Upper lobe of left lung (tissue), 6 donors: ENCODE results near the gene PCGF3. TPM values are rescaled to one million over a fixed set of nuclear protein-coding genes. Genes with fewer than 3 reads are reported as not detected.
"Not testable (repeated sequence)": the region's sequence is repeated elsewhere in the genome, so short reads cannot be mapped to it uniquely, and the experiment has no call there.

Experiments
- ATAC-seq, 2 donors: fragments of 200-7000 bp; cut with Tn5 transposase; one replicate each; pipeline ENCODE4 v1.9.1; 2022; ENCODE audit warnings: mild to moderate bottlenecking in 2 of 2, moderate library complexity in 2 of 2; ENCODE audit not compliant: low FRiP score in 2 of 2
- DNase-seq, 2 donors: peaks; one replicate each; pipeline ENCODE4 v3.0.0-alpha.2; 2019 to 2020
- H3K27ac ChIP-seq, 4 donors: fragments of 200-600 bp; sonication (generic); one replicate each; pipeline ENCODE4 v1.5.1; 2016 to 2019
- H3K27me3 ChIP-seq, 4 donors: fragments of 200-600 bp; sonication (generic); one replicate each; pipeline ENCODE4 v1.5.1; 2017 to 2019
- H3K36me3 ChIP-seq, 4 donors: fragments of 200-600 bp; sonication (generic); one replicate each; pipeline ENCODE4 v1.5.1; 2016 to 2019
- H3K4me1 ChIP-seq, 4 donors: fragments of 200-600 bp; sonication (generic); one replicate each; pipeline ENCODE4 v1.5.1; 2018 to 2019
- H3K4me3 ChIP-seq, 4 donors: fragments of 200-600 bp; sonication (generic); one replicate each; pipeline ENCODE4 v1.5.1; 2017 to 2019; ENCODE audit warnings: mild to moderate bottlenecking in 2 of 4, moderate library complexity in 1 of 4
- H3K9me3 ChIP-seq, 4 donors: fragments of 200-600 bp; sonication (generic); one replicate each; pipeline ENCODE4 v1.5.1; 2018 to 2019
- CTCF ChIP-seq, 6 experiments: fragments of 450-650 bp in 4 of 6; fragments of 200-600 bp in 2 of 6; sonication (generic) in 2 of 6; IDR thresholded peaks; one replicate each; pipeline ENCODE4 v1.5.1; 2016 to 2019; ENCODE audit warnings: antibody characterized with exemption in 6 of 6
- EP300 ChIP-seq, 4 donors: sonication (generic); formaldehyde crosslinking; IDR thresholded peaks; one replicate each; pipeline ENCODE4 v1.5.1; 2017; ENCODE audit warnings: antibody characterized with exemption in 4 of 4, control low read depth in 2 of 4
- POLR2A ChIP-seq, 4 donors: fragments of 450-650 bp; IDR thresholded peaks; one replicate each; pipeline ENCODE4 v1.5.1; 2016 to 2017; ENCODE audit warnings: antibody characterized with exemption in 4 of 4, mild to moderate bottlenecking in 2 of 4
- POLR2AphosphoS5 ChIP-seq, 2 donors: sonication (generic); formaldehyde crosslinking; IDR thresholded peaks; one replicate each; pipeline ENCODE4 v1.5.1; 2017; ENCODE audit warnings: antibody characterized with exemption in 2 of 2
- WGBS, 2 donors: methylation state at CpG; one replicate each; pipeline ENCODE4 v1.1.5; 2017 to 2018; 5-methylcytosine and 5-hydroxymethylcytosine counted together
- total RNA-seq, 6 donors: library from RNA; depleted of rRNA in 4 of 6; stranded (reverse); fragments of >200 nt in 4 of 6; gene quantifications; one replicate each; pipeline versions ENCODE4 v1.1.0 to v1.2.1, GENCODE V29; 2016 to 2021
- donor health status: DM: no; HTN: no; CAD: no; lungs with moderate emphysema.
- donor health status: DM: no; HTN: yes; CAD: no; lungs with severe emphysema.

The PCGF3 gene
- total RNA-seq, 6 donors from 2014 or later, result 36.4 to 150 (median 41.0) TPM

DNA sequence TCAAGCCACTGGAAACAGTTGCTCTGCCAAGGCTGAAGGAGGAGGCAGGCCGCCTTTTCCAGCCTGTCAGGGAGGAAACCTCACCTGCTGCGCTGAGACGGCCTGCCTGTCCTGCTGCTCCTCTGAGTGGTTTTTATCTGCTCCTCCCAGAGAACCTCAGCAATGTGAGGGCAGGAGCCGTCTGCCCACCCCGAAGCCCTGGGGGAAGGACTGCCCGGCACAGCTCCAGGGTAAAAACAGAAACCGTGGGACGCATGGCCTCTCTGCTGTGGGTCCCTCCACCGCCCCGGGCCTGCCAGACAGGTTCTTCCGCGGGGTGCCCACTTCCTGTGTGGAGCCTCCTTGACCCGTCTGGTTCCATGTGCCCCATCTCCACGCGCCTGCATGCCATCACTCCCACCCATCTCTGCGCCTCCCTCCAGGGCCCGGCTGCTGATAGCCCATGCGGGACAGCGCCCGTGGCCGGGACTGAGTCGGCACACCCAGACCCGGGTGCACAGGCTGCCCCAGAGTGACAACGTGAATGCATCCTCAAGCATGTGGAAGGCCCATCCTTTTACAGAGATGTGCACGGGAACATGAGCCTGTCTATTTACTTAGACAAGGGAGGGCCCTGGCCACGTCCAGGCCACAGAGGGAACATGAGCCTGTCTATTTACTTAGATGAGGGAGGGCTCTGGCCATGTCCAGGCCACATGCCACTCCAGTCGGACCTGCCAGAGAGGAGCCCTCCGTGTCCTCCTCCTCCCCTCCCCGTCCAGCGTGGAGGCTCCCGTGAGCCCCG is 12.7 kb upstream of the PCGF3 start:
- H3K9me3 ChIP-seq, result no peaks in the 10 kb centered on the region
- H3K36me3 ChIP-seq, result no peaks in the 10 kb centered on the region
- TF ChIP-seq EP300 (IDR thresholded peaks at IDR 0.05), result no peak
- no peak for TF ChIP-seq POLR2A (IDR thresholded peaks at IDR 0.05)
- TF ChIP-seq CTCF (IDR thresholded peaks at IDR 0.05), result no peak
- no peak for TF ChIP-seq POLR2AphosphoS5 (IDR thresholded peaks at IDR 0.05)
- no peaks in the 10 kb centered on the region for H3K27me3 ChIP-seq
- peak in 1 of 2 donors; percentile 78 for DNase-seq
- H3K4me1 ChIP-seq, result peaks cover 17 to 24% (median 19%) of the 10 kb centered on the region in 4 donors
- no peak for ATAC-seq
- WGBS, 2 donors, result 70 to 89% methylated on average over 14 to 32 of the region's 32 CpGs
- no peak overlapping the region for H3K27ac ChIP-seq
- no peak overlapping the region for H3K4me3 ChIP-seq

GRCh38 chr4:694341-694940 is 11.2 kb upstream of the PCGF3 start:
- not testable (repeated sequence) for H3K27ac ChIP-seq, H3K27me3 ChIP-seq, DNase-seq, H3K36me3 ChIP-seq, ATAC-seq, H3K4me3 ChIP-seq, H3K9me3 ChIP-seq
- peaks cover 7 to 12% (median 9%) of the 10 kb centered on the region in 4 donors for H3K4me1 ChIP-seq
- WGBS, 2 donors, result 86 to 87% methylated on average over 12 of the region's 12 CpGs

DNA sequence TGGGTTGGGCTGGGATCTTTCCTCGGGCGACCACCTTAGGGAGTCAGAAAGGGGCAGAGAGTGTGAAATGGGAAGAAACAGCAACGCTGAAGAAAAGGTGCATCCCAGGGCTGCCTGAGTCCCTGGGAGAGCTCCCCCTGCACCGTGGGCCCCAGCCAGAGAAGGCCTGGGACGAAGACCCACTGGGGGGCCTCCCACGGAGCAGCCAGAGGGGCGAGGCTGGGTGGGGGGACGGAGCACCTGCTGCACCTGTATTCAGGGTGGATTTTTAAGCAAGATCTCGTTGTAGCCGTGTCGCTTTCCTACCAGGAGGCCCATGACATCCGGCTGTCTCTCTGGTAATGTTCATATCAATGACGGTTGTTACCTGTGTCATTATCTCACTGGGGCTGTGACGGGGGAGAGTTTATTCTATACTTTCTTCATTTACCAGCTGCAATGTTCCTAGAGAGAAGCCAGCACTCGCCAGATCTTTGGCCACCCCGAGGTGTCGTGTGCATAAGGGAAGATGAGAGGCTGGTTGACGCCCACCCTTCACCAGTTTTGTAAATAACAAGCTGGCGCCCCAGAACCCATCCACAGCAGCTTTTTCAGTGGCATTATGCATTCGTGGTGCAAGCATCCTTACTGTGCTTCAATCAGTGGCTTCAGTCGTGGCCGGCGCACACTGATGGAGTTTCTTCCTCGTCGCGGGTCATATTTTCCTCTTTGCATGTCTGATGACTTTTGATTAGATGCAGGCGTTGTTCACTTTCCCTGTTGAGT is 5.6 kb upstream of the PCGF3 start:
- Histone ChIP-seq H3K4me3 (no peak overlapping the region), H3K9me3 (no peaks in the 10 kb centered on the region), H3K27ac (peak overlapping the region; percentile 50 to 79 (median 64)), H3K36me3 (no peaks in the 10 kb centered on the region), H3K4me1 (peaks cover 5 to 16% (median 6%) of the 10 kb centered on the region in 4 donors), H3K27me3 (no peaks in the 10 kb centered on the region)
- DNase-seq (peak in 1 of 2 donors; percentile 56), ATAC-seq (no peak)
- WGBS, 2 donors, result 84 to 87% methylated on average over 26 to 27 of the region's 27 CpGs
- TF ChIP-seq CTCF (IDR thresholded peaks at IDR 0.05) (no peak), POLR2AphosphoS5 (IDR thresholded peaks at IDR 0.05) (no peak), POLR2A (IDR thresholded peaks at IDR 0.05) (no peak), EP300 (IDR thresholded peaks at IDR 0.05) (no peak)

- Histone ChIP-seq H3K4me1 (peaks cover 6 to 19% (median 6%) of the 10 kb centered on the region in 4 donors), H3K9me3 (no peaks in the 10 kb centered on the region), H3K27me3 (no peaks in the 10 kb centered on the region), H3K36me3 (no peaks in the 10 kb centered on the region), H3K4me3 (no peak overlapping the region), H3K27ac (no peak overlapping the region)
- WGBS, 2 donors, result 86 to 90% methylated on average over 12 to 16 of the region's 16 CpGs
- DNase-seq, result peak in 1 of 2 donors; percentile 45
- TF ChIP-seq CTCF (IDR thresholded peaks at IDR 0.05), result no peak
- no peak for ATAC-seq
These were observed 4.9 kb upstream of the PCGF3 start for GRCh38 chr4:700587-701264.

- ATAC-seq (no peak), DNase-seq (no peak)
- H3K27ac ChIP-seq, result no peak overlapping the region
- H3K4me1 ChIP-seq, result peaks cover 13 to 30% (median 18%) of the 10 kb centered on the region in 4 donors
- TF ChIP-seq CTCF (IDR thresholded peaks at IDR 0.05), result no peak
- no peak for TF ChIP-seq POLR2A (IDR thresholded peaks at IDR 0.05)
- no peak for TF ChIP-seq EP300 (IDR thresholded peaks at IDR 0.05)
- TF ChIP-seq POLR2AphosphoS5 (IDR thresholded peaks at IDR 0.05), result no peak
- WGBS, 2 donors, result 74 to 83% methylated on average over 7 of the region's 7 CpGs
- no peak overlapping the region for H3K4me3 ChIP-seq
- no peaks in the 10 kb centered on the region for H3K27me3 ChIP-seq
- H3K36me3 ChIP-seq, result no peaks in the 10 kb centered on the region
- H3K9me3 ChIP-seq, result no peaks in the 10 kb centered on the region
These were observed 3.0 kb upstream of the PCGF3 start for GRCh38 chr4:702618-703048.
